ENCODE results near the gene RPRD2. TPM values are rescaled to one million over a fixed set of nuclear protein-coding genes. Genes with fewer than 3 reads are reported as not detected.

RPRD2 gene
- total and polyA plus RNA-seq, 2 experiments from 2014 or later: 16.8 to 20.4 TPM

DNA sequence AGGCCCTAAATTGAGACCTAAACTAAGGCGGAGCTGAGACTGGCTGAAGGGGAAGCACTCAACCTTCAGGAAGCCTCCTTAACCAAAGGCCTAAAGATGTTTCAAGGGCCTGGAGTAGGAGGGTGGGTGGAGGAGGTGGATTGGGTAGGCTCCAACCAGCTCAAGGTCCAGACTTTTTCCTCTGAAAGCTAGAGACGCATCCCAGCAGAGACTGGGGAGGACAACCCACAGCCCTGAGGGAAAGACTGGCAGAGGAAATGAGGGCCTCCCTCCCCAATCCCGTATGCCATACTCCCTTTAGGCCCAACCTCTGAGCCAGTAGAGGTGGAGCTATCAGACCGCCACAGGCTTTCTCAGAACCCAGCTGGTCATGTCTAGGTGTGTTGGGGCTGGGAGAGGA lies 145.0 kb downstream of the RPRD2 start:
- Histone ChIP-seq H2AFZ (no peak overlapping the region), H3K4me2 (no peak overlapping the region), H3K4me3 (no peak overlapping the region), H3F3A (replicated peaks; ENCODE audit: low read depth) (no peaks in the 10 kb centered on the region; the same call in 1 of the 2 replicates), H3K9me2 (ENCODE audit: insufficient read depth) (no peaks in the 10 kb centered on the region), H3K4me1 (ENCODE audit: insufficient read depth) (no peaks in the 10 kb centered on the region), H3K27me3 (ENCODE audit: insufficient read depth) (no peaks in the 10 kb centered on the region), H4K20me1 (replicated peaks; ENCODE audit: insufficient read depth) (no peaks in the 10 kb centered on the region), H3K36me3 (ENCODE audit: insufficient read depth) (0 out of 2 replicates have a peak, but pooled peaks cover 13% of the 10 kb centered on the region), H3K27ac (ENCODE audit: low read depth) (no peak overlapping the region), H3K79me2 (replicated peaks; ENCODE audit: insufficient read depth) (no peaks in the 10 kb centered on the region)
- Mint-ChIP-seq H3K9me3 (no peaks in the 10 kb centered on the region; the same call in 2 of the 3 replicates), H3K4me1 (peaks cover 4% of the 10 kb centered on the region), H3K4me3 (no peak overlapping the region), H3K27me3 (ENCODE audit: insufficient read depth, low read depth, poor library complexity) (peaks cover 28% of the 10 kb centered on the region), H3K36me3 (ENCODE audit: low read depth) (peaks cover 37% of the 10 kb centered on the region), H3K27ac (no peak overlapping the region)
- ATAC-seq: no peak
- no peak for TF ChIP-seq CTCF (conservative IDR thresholded peaks at IDR 0.05; ENCODE audit: low read depth in 2 of 2)
- no peak for TF ChIP-seq EZH2 (IDR thresholded peaks at IDR 0.05; ENCODE audit: low read depth, unreplicated experiment)
- no peak for TF ChIP-seq CREB1 (CRISPR knock-in tag; IDR thresholded peaks at IDR 0.05; ENCODE audit: low read depth)
- no peak for TF ChIP-seq ETS1 (IDR thresholded peaks at IDR 0.05)
- no peak for TF ChIP-seq POLR2AphosphoS5 (IDR thresholded peaks at IDR 0.05; ENCODE audit: low read depth)
- TF ChIP-seq EZH2phosphoT487 (IDR thresholded peaks at IDR 0.05; ENCODE audit: unreplicated experiment): no peak
- no peak for TF ChIP-seq REST (IDR thresholded peaks at IDR 0.05; ENCODE audit: unreplicated experiment)
- TF ChIP-seq ZNF114 (CRISPR knock-in tag; IDR thresholded peaks at IDR 0.05): no peak
- no peak for TF ChIP-seq ZNF331 (CRISPR knock-in tag; IDR thresholded peaks at IDR 0.05; ENCODE audit: low read depth)
- TF ChIP-seq ZNF462 (CRISPR knock-in tag; IDR thresholded peaks at IDR 0.05): no peak
- no peak for TF ChIP-seq JUNB (IDR thresholded peaks at IDR 0.05; ENCODE audit: unreplicated experiment)
- TF ChIP-seq STAT1 (IDR thresholded peaks at IDR 0.05; ENCODE audit: unreplicated experiment): no peak
- no peak for TF ChIP-seq NANOG (IDR thresholded peaks at IDR 0.05; ENCODE audit: borderline replicate concordance)
- DNase-seq (ENCODE audit: low spot score): no peak
